NCI-H446 treated with DMSO at 0.1 percent for 48 hours (cell line): ENCODE data around the gene PSMD1.
"Not testable (repeated sequence)": the region's sequence is repeated elsewhere in the genome, so short reads cannot be mapped to it uniquely, and the experiment has no call there.

Source experiments
- DNase-seq: peaks from one replicate; lab custom pipeline; 2025; lab: John Stamatoyannopoulos, UW

The PSMD1 gene

GRCh38 chr2:231117922-231118613, 61.4 kb downstream of the PSMD1 start:
- no peak for DNase-seq

- DNase-seq, result no peak
These were observed 61.9 kb downstream of the PSMD1 start for GRCh38 chr2:231118614-231118942.

GRCh38 chr2:231123362-231123898, 66.8 kb downstream of the PSMD1 start:
- no peak for DNase-seq

GRCh38 chr2:231124838-231125568, 68.3 kb downstream of the PSMD1 start, which contains the start of gene HTR2B:
HTR2B (minus strand) TSS chr2:231125042; CDS start chr2:231123764, 1,278 bp downstream.
- no peak for DNase-seq

GRCh38 chr2:231126123-231126522, 69.5 kb downstream of the PSMD1 start:
- DNase-seq, result no peak

- DNase-seq, result no peak
These were observed 70.8 kb downstream of the PSMD1 start for GRCh38 chr2:231127480-231127879.

- DNase-seq, result no peak
These were observed 71.3 kb downstream of the PSMD1 start for GRCh38 chr2:231127936-231128335.

GRCh38 chr2:231128541-231128940, 71.9 kb downstream of the PSMD1 start:
- no peak for DNase-seq

GRCh38 chr2:231129216-231129615, 72.5 kb downstream of the PSMD1 start:
- no peak for DNase-seq

- no peak for DNase-seq
These were observed 73.8 kb downstream of the PSMD1 start for GRCh38 chr2:231130336-231131056.

- DNase-seq, result no peak
These were observed 75.5 kb downstream of the PSMD1 start for GRCh38 chr2:231132129-231132528.

GRCh38 chr2:231133365-231134099, 76.9 kb downstream of the PSMD1 start:
- DNase-seq, result no peak

GRCh38 chr2:231134910-231135655, 78.4 kb downstream of the PSMD1 start:
- no peak for DNase-seq

- no peak for DNase-seq
These were observed 82.0 kb downstream of the PSMD1 start for GRCh38 chr2:231138699-231139098.

GRCh38 chr2:231139796-231140195, 83.1 kb downstream of the PSMD1 start:
- DNase-seq, result no peak

- not testable (repeated sequence) for DNase-seq
These were observed 84.1 kb downstream of the PSMD1 start for GRCh38 chr2:231140808-231141207.

- DNase-seq, result no peak
These were observed 88.2 kb downstream of the PSMD1 start for GRCh38 chr2:231144896-231145295.

GRCh38 chr2:231146665-231147064, 90.0 kb downstream of the PSMD1 start:
- DNase-seq, result no peak

- DNase-seq, result no peak
These were observed 96.3 kb downstream of the PSMD1 start for GRCh38 chr2:231152800-231153557.

- DNase-seq, result no peak
These were observed 102.6 kb downstream of the PSMD1 start for GRCh38 chr2:231159306-231159705.
